GM12873 (cell line): ENCODE data around the gene CGNL1.

ENCODE experiments used
- CTCF ChIP-seq: IDR thresholded peaks from 2 replicates; pipeline ENCODE4 v1.5.1; 2012; ENCODE audit warnings: low read depth, mild to moderate bottlenecking, moderate library complexity, low read length, control low read depth; ENCODE audit not compliant: insufficient read depth; ENCODE audit errors: missing control alignments

CGNL1 gene

GRCh38 chr15:57375827-57376695, at the start of gene CGNL1:
CGNL1 (plus strand) TSS chr15:57376505; CDS start chr15:57438000, 61,495 bp downstream.
- TF ChIP-seq CTCF, result no peak

- TF ChIP-seq CTCF, result no peak
Observed at GRCh38 chr15:57327985-57328471, 48.3 kb upstream of the CGNL1 start.

GRCh38 chr15:57328479-57328878, 47.8 kb upstream of the CGNL1 start:
- no peak for TF ChIP-seq CTCF

- no peak for TF ChIP-seq CTCF
Observed at GRCh38 chr15:57328897-57329296, 47.4 kb upstream of the CGNL1 start.

- no peak for TF ChIP-seq CTCF
Observed at GRCh38 chr15:57329582-57330367, 46.5 kb upstream of the CGNL1 start.

GRCh38 chr15:57330619-57331340, 45.5 kb upstream of the CGNL1 start:
- TF ChIP-seq CTCF, result no peak
